A549 (cell line): ENCODE data around the gene KRT5. TPM values are rescaled to one million over a fixed set of nuclear protein-coding genes. Genes with fewer than 3 reads are reported as not detected.

Source experiments
- ATAC-seq, 2 experiments: fragments of 200-7000 bp in 1 of 2; fragments of >200 bp in 1 of 2; cut with Nextera tagmentation in 1 of 2; cut with Tn5 transposase in 1 of 2; 3 replicates each; pipeline versions ENCODE4 v1.8.0 to v1.9.1; 2018 to 2020; ENCODE audit warnings: mild to moderate bottlenecking in 1 of 2, moderate library complexity in 1 of 2
- CTCF ChIA-PET: fragments of 300-600 bp; sonication (Branson Sonifier 250); formaldehyde crosslinking; extraction: SDS; loops from one replicate; lab custom pipeline; 2021; ENCODE audit warnings: antibody characterized with exemption, inconsistent platforms; lab: Yijun Ruan, JAX
- POLR2A ChIA-PET: fragments of 350-600 bp; formaldehyde crosslinking; extraction: SDS; loops from one replicate; lab custom pipeline; 2021; ENCODE audit warnings: antibody characterized with exemption, inconsistent platforms; lab: Yijun Ruan, JAX
- DNase-seq, 2 experiments: peaks; one replicate each; pipeline versions ENCODE4 v3.0.0 to v3.0.0-alpha.2; 2011 to 2016; ENCODE audit warnings: low read depth in 1 of 2, low spot score in 1 of 2
- FAIRE-seq: peaks from 2 replicates; lab custom pipeline; 2011; peaks lifted over from hg19 to GRCh38; lab: Jason Lieb, UNC
- H3K27ac ChIP-seq, 2 experiments: fragments of >200 bp; sonication (Bioruptor Twin); formaldehyde crosslinking; 3 replicates each; pipeline ENCODE4 v1.5.1; 2016 to 2017
- H3K4me1 ChIP-seq: fragments of >200 bp; sonication (Bioruptor Twin); formaldehyde crosslinking; 3 replicates; pipeline ENCODE4 v1.6.1; 2016
- H3K4me2 ChIP-seq: fragments of >200 bp; sonication (Bioruptor Twin); formaldehyde crosslinking; 3 replicates; pipeline ENCODE4 v1.6.1; 2016
- H3K4me3 ChIP-seq: fragments of >200 bp; sonication (Bioruptor Twin); formaldehyde crosslinking; 3 replicates; pipeline ENCODE4 v1.5.1; 2016
- H3K9me3 ChIP-seq: fragments of >200 bp; sonication (Bioruptor Twin); formaldehyde crosslinking; 3 replicates; pipeline ENCODE4 v1.6.1; 2016
- BCL3 ChIP-seq: fragments of >200 bp; sonication (Bioruptor Twin); formaldehyde crosslinking; IDR thresholded peaks from 3 replicates; pipeline ENCODE4 v1.6.1; 2016
- BHLHE40 ChIP-seq: IDR thresholded peaks from 2 replicates; pipeline ENCODE4 v1.6.1; 2012; ENCODE audit warnings: low read depth, low read length, inconsistent platforms
- CBX2 ChIP-seq: fragments of 200-600 bp; sonication (generic); IDR thresholded peaks from 2 replicates; pipeline ENCODE4 v1.6.1; 2016; ENCODE audit warnings: low read depth, mild to moderate bottlenecking, borderline replicate concordance
- EHF ChIP-seq: fragments of 250-450 bp; sonication (Bioruptor Pico); IDR thresholded peaks from 2 replicates; pipeline ENCODE4 v1.5.0; 2020; ENCODE audit warnings: mild to moderate bottlenecking
- EP300 ChIP-seq, 2 experiments: fragments of >200 bp; sonication (Bioruptor Twin); formaldehyde crosslinking; IDR thresholded peaks; 2 replicates in 1 of 2; 3 replicates in 1 of 2; pipeline ENCODE4 v1.6.1; 2016 to 2017
- FOSB ChIP-seq: fragments of 250-450 bp; sonication (Bioruptor Pico); IDR thresholded peaks from 2 replicates; pipeline ENCODE4 v1.5.0; 2020; ENCODE audit warnings: mild to moderate bottlenecking, moderate library complexity
- FOXS1 ChIP-seq: fragments of 250-450 bp; sonication (Bioruptor Pico); IDR thresholded peaks from 2 replicates; pipeline ENCODE4 v1.5.0; 2020; ENCODE audit warnings: mild to moderate bottlenecking, moderate library complexity
- HES2 ChIP-seq: fragments of >200 bp; sonication (Bioruptor Twin); formaldehyde crosslinking; IDR thresholded peaks from 2 replicates; pipeline ENCODE4 v1.6.1; 2016
- HMGXB4 ChIP-seq: fragments of 250-450 bp; sonication (Bioruptor Pico); IDR thresholded peaks from 2 replicates; pipeline ENCODE4 v1.5.0; 2021; ENCODE audit warnings: mild to moderate bottlenecking, moderate library complexity, borderline replicate concordance
- HOXB13 ChIP-seq: fragments of 250-450 bp; sonication (Bioruptor Pico); IDR thresholded peaks from 2 replicates; pipeline ENCODE4 v1.5.0; 2020; ENCODE audit warnings: low read depth, mild to moderate bottlenecking, moderate library complexity
- JUN ChIP-seq, 2 experiments: fragments of >200 bp; sonication (Bioruptor Twin); formaldehyde crosslinking; IDR thresholded peaks; 2 replicates in 1 of 2; 3 replicates in 1 of 2; pipeline ENCODE4 v1.6.1; 2016 to 2017
- JUNB ChIP-seq: fragments of >200 bp; sonication (Bioruptor Twin); formaldehyde crosslinking; IDR thresholded peaks from 2 replicates; pipeline ENCODE4 v1.6.1; 2016
- KDM1A ChIP-seq: fragments of 200-600 bp; sonication (generic); IDR thresholded peaks from 2 replicates; pipeline ENCODE4 v1.6.1; 2016; ENCODE audit warnings: low read depth, mild to moderate bottlenecking
- KDM5A ChIP-seq: fragments of 200-600 bp; sonication (generic); IDR thresholded peaks from 2 replicates; pipeline ENCODE4 v1.6.1; 2016; ENCODE audit warnings: antibody characterized with exemption, mild to moderate bottlenecking
- MAFK ChIP-seq: fragments of 450-650 bp; IDR thresholded peaks from 2 replicates; pipeline ENCODE4 v1.6.1; 2014; ENCODE audit not compliant: partially characterized antibody
- MAZ ChIP-seq: fragments of 150-350 bp; IDR thresholded peaks from 2 replicates; pipeline ENCODE4 v1.6.1; 2014; ENCODE audit warnings: antibody characterized with exemption, low read depth, low read length, borderline replicate concordance
- NFE2L2 ChIP-seq: fragments of 150-350 bp; conservative IDR thresholded peaks from 2 replicates; pipeline ENCODE4 v1.6.1; 2014; ENCODE audit warnings: low read length
- PHF8 ChIP-seq: fragments of 200-600 bp; sonication (generic); IDR thresholded peaks from 2 replicates; pipeline ENCODE4 v1.6.1; 2016; ENCODE audit warnings: low read depth, mild to moderate bottlenecking, antibody characterized with exemption, moderate library complexity, borderline replicate concordance
- RARB ChIP-seq: fragments of 250-450 bp; sonication (Bioruptor Pico); IDR thresholded peaks from 2 replicates; pipeline ENCODE4 v1.8.0; 2021; ENCODE audit warnings: mild to moderate bottlenecking, moderate library complexity
- RFX5 ChIP-seq: fragments of 450-650 bp; IDR thresholded peaks from 2 replicates; pipeline ENCODE4 v1.7.1; 2014; ENCODE audit warnings: antibody characterized with exemption, mild to moderate bottlenecking, moderate library complexity
- RNF2 ChIP-seq: fragments of 200-600 bp; sonication (generic); IDR thresholded peaks from 2 replicates; pipeline ENCODE4 v1.6.1; 2016; ENCODE audit warnings: low read depth, mild to moderate bottlenecking, antibody characterized with exemption, moderate library complexity, borderline replicate concordance
- SMC3 ChIP-seq: fragments of >200 bp; sonication (Bioruptor Twin); formaldehyde crosslinking; IDR thresholded peaks from 3 replicates; pipeline ENCODE4 v1.6.1; 2018; ENCODE audit warnings: inconsistent platforms
- ZNF302 ChIP-seq: fragments of 250-450 bp; sonication (Bioruptor Pico); IDR thresholded peaks from 2 replicates; pipeline ENCODE4 v1.9.0; 2021; ENCODE audit warnings: inconsistent platforms, mild to moderate bottlenecking, moderate library complexity
- WGBS: methylation state at CpG from one replicate; pipeline ENCODE4 v1.1.6; 2017; ENCODE audit errors: missing lambda C conversion rate; 5-methylcytosine and 5-hydroxymethylcytosine counted together
- polyA plus RNA-seq, 4 experiments: library from polyadenylated mRNA; depleted of rRNA in 3 of 4; stranded (reverse); fragments of >200 nt; fragmentation: RNase III in 1 of 4; extraction: RNeasy Plus Mini Kit Qiagen cat#74134 plus additional on column Dnase treatment in 1 of 4; gene quantifications; 2 replicates in 3 of 4; 3 replicates in 1 of 4; pipeline ENCODE4 v1.2.3, GENCODE V29; 2011 to 2017
- TF ChIP-seq, protein P1 (sequence below): fragments of 150-350 bp; IDR thresholded peaks from 2 replicates; pipeline ENCODE4 v1.6.1; 2014; ENCODE audit warnings: low read depth, mild to moderate bottlenecking, low read length
- TF ChIP-seq, protein P2 (sequence below): fragments of 450-650 bp; IDR thresholded peaks from 2 replicates; pipeline ENCODE4 v1.6.1; 2014; ENCODE audit warnings: antibody characterized with exemption

KRT5 gene
- polyA plus RNA-seq, 2 of the 4 experiments (the other 2 are of a cell fraction): 0.06 to 0.25 TPM

DNA sequence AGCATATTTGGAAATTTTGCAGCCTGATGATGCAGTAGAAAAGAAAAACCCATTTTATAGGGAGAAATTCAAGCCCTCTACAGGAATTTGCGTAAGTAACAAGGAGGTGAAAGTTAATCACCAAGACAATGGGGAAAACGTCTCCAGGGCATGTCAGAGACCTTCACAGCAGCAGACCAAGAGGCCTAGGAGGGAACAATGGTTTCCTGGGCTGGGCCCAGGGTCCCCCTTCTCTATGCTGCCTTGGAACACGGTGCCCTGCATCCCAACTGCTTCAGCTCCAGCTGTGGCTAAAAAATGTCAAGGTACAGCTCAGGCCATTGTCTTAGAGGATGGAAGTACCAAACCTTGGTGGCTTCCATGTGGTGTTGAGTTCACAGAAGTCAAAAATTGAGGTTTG lies 40.1 kb downstream of the KRT5 start:
- TF ChIP-seq HMGXB4 (CRISPR knock-in tag) (no peak), HES2 (no peak), KDM5A (no peak), NFE2L2 (no peak)
- 44% methylated on average over 3 of the region's 3 CpGs for WGBS
- FAIRE-seq (no peak), DNase-seq (no peak), ATAC-seq (no peak)
- no peak overlapping the region for H3K4me3 ChIP-seq
- H3K4me1 ChIP-seq: no peaks in the 10 kb centered on the region
- no peak overlapping the region for H3K4me2 ChIP-seq
- ChIA-PET CTCF (interaction anchor here (0.9 kb wide), 1 partner anchor 84 kb away, joined by 3 read pairs; no protein-coding TSS in a partner anchor), POLR2A (no interaction called here)
- H3K9me3 ChIP-seq: peaks cover 14% of the 10 kb centered on the region; the same call in 2 of the 3 replicates
- H3K27ac ChIP-seq: no peak overlapping the region

DNA sequence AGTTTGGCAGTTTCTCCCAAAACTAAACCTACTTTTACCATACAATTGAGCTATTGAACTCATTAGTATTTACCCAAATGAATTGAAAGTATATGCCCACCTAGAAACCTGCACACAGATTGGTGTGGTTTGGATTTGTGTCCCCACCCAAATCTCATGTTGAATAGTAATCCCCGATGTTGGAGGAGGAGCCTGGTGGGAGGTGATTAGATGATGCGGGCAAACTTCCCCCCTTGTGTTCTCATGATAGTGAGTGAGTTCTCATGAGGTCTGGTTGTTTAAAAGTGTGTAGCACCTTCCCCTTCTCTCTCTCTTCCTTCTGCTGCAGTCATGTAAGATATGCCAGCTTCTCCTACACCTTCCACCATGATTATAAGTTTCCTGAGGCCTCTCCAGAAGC lies 42.5 kb downstream of the KRT5 start:
- no peak overlapping the region for H3K4me2 ChIP-seq
- WGBS: 30% methylated on average over 2 of the region's 2 CpGs
- POLR2A ChIA-PET: no interaction called here
- no peak for FAIRE-seq
- TF ChIP-seq NFE2L2 (no peak), FOXS1 (CRISPR knock-in tag) (no peak), EHF (no peak), RNF2 (no peak), BHLHE40 (no peak), CBX2 (no peak), FOSB (CRISPR knock-in tag) (no peak), KDM5A (no peak), HOXB13 (CRISPR knock-in tag) (no peak), RARB (no peak), HMGXB4 (CRISPR knock-in tag) (no peak), JUN (IDR thresholded peaks at IDR 0.05) (no peak), BCL3 (no peak), JUNB (no peak), SMC3 (no peak)
- TF ChIP-seq, protein P1, sequence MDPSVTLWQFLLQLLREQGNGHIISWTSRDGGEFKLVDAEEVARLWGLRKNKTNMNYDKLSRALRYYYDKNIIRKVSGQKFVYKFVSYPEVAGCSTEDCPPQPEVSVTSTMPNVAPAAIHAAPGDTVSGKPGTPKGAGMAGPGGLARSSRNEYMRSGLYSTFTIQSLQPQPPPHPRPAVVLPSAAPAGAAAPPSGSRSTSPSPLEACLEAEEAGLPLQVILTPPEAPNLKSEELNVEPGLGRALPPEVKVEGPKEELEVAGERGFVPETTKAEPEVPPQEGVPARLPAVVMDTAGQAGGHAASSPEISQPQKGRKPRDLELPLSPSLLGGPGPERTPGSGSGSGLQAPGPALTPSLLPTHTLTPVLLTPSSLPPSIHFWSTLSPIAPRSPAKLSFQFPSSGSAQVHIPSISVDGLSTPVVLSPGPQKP: no peak
- no peaks in the 10 kb centered on the region for H3K4me1 ChIP-seq
- no peak for DNase-seq
- ATAC-seq: no peak
- H3K27ac ChIP-seq: no peak overlapping the region
- no peak overlapping the region for H3K4me3 ChIP-seq
- no peaks in the 10 kb centered on the region for H3K9me3 ChIP-seq
- CTCF ChIA-PET: interaction anchor here (0.6 to 0.7 kb wide), 2 partner anchors 19 to 36 kb away, joined by 3 to 4 read pairs; no protein-coding TSS in a partner anchor

DNA sequence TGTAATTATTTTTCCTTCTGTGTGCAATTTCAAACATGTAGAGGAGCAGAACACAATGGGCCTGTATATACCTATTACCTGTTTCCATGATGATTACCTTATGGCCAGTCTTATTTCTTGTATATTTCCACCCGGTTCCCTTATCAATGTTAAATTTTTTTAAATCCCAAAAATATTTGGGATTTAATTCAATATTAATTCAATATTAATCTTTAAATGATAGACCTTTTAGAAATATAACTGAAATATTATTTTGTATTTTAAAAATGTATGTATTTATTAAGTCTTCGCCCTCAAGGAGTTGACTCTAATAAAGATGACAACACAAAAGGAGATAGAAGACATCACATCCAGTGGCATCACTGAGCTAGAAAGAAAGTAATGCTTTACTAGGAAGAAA lies 46.0 kb downstream of the KRT5 start:
- FAIRE-seq: no peak
- Histone ChIP-seq H3K4me3 (no peak overlapping the region), H3K4me1 (no peaks in the 10 kb centered on the region), H3K9me3 (no peaks in the 10 kb centered on the region), H3K4me2 (no peak overlapping the region), H3K27ac (no peak overlapping the region)
- WGBS: 79% methylated on average over 2 of the region's 2 CpGs
- CTCF ChIA-PET: no interaction called here
- DNase-seq: no peak
- POLR2A ChIA-PET: no interaction called here
- ATAC-seq: no peak
- no peak for TF ChIP-seq KDM1A
- TF ChIP-seq, protein P1: no peak
- no peak for TF ChIP-seq ZNF302 (CRISPR knock-in tag)
- no peak for TF ChIP-seq RARB
- TF ChIP-seq, protein P2, sequence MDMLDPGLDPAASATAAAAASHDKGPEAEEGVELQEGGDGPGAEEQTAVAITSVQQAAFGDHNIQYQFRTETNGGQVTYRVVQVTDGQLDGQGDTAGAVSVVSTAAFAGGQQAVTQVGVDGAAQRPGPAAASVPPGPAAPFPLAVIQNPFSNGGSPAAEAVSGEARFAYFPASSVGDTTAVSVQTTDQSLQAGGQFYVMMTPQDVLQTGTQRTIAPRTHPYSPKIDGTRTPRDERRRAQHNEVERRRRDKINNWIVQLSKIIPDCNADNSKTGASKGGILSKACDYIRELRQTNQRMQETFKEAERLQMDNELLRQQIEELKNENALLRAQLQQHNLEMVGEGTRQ: no peak
- no peak for TF ChIP-seq KDM5A
- no peak for TF ChIP-seq RFX5
- TF ChIP-seq EP300 (IDR thresholded peaks at IDR 0.05): no peak
- no peak for TF ChIP-seq HES2
- TF ChIP-seq EHF: no peak
- no peak for TF ChIP-seq MAZ
- TF ChIP-seq JUN (IDR thresholded peaks at IDR 0.05): no peak
- no peak for TF ChIP-seq MAFK
- TF ChIP-seq PHF8: no peak
- no peak for TF ChIP-seq SMC3
